ENCODE data around the gene AP2S1. TPM values are rescaled to one million over a fixed set of nuclear protein-coding genes. Genes with fewer than 3 reads are reported as not detected.
A peak's percentile ranks its signal among the peaks of the same experiment; 100 is the strongest.

AP2S1 gene
- total and polyA plus RNA-seq, 7 donors = 63.0 to 121 (median 86.3) TPM

GRCh38 chr19:46844067-46844489 lies 6.6 kb downstream of the AP2S1 start:
- Histone ChIP-seq H3K4me3 (no peak overlapping the region), H3K36me3 (ENCODE audit: insufficient read depth in 1 of 2, low read depth in 1 of 2) (peaks cover 0 to 61% of the 10 kb centered on the region in 2 donors), H3K4me1 (peaks cover 7% of the 10 kb centered on the region), H3K27ac (no peak overlapping the region), H3K27me3 (ENCODE audit: insufficient read depth in 3 of 3, low read length in 2 of 3) (no peaks in the 10 kb centered on the region), H3K9me3 (no peaks in the 10 kb centered on the region)
- WGBS, 3 donors = 83 to 89% (median 88%) methylated on average over 9 of the region's 9 CpGs
- no peak for TF ChIP-seq CTCF (IDR thresholded peaks at IDR 0.05)
- DNase-seq (peak; percentile 3 to 8), ATAC-seq (no peak)
- intact Hi-C loops (cut with DNase I) = no loop called here

GRCh38 chr19:46842791-46843190 lies 7.9 kb downstream of the AP2S1 start:
- intact Hi-C loops (cut with DNase I) = no loop called here
- 83 to 87% (median 87%) methylated on average over 11 of the region's 11 CpGs for whole genome bisulfite sequencing, 3 donors
- peak in 1 of 2 donors; percentile 1 for DNase-seq
- Histone ChIP-seq H3K27ac (no peak overlapping the region), H3K27me3 (ENCODE audit: insufficient read depth in 3 of 3, low read length in 2 of 3) (no peaks in the 10 kb centered on the region), H3K9me3 (no peaks in the 10 kb centered on the region), H3K4me3 (no peak overlapping the region), H3K4me1 (no peaks in the 10 kb centered on the region), H3K36me3 (ENCODE audit: insufficient read depth in 1 of 2, low read depth in 1 of 2) (peaks cover under 1 to 73% of the 10 kb centered on the region in 2 donors)
- no peak for TF ChIP-seq CTCF (IDR thresholded peaks at IDR 0.05)
- no peak for ATAC-seq

DNA sequence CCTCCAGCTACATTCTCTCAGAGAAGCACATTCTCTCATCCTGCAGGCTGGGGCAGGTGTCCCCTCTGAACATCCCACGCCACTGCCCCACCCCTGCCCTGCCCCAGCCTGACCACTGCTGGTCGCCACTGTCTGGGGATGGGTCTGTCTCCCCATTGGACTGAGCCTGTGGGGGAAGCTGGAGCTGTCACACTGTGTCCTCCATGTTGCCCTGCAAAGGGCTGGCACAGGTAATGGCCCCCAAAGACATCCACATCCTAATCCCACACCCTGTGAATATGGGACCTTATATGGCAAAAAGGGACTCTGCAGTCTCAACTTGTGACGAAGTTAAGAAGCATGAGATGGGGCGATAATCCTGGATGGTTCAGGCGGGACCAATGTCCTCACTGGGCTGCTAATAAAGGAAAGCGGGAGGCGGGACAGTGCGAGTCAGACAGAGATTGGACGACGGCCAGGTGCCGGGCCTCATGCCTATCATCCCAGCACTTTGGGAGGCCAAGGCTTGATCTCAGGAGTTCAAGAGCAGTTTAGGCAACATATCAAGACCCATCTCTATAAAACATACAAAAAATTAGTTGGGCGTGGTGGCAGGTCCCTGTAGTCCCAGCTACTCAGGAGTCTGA lies 9.1 kb downstream of the AP2S1 start:
- intact Hi-C loops (cut with DNase I) = loop anchor here (2.0 kb wide), 1 partner anchor 85 kb away; no protein-coding TSS in a partner anchor
- ATAC-seq = peak in 3 of 4 donors; percentile 9 to 58 (median 50)
- peak; percentile 13 to 38 for DNase-seq
- Histone ChIP-seq H3K36me3 (ENCODE audit: insufficient read depth in 1 of 2, low read depth in 1 of 2) (peaks cover 2 to 85% of the 10 kb centered on the region in 2 donors), H3K27ac (no peak overlapping the region), H3K9me3 (no peaks in the 10 kb centered on the region), H3K4me1 (no peaks in the 10 kb centered on the region), H3K27me3 (ENCODE audit: insufficient read depth in 3 of 3, low read length in 2 of 3) (no peaks in the 10 kb centered on the region), H3K4me3 (no peak overlapping the region)
- no peak for TF ChIP-seq CTCF (IDR thresholded peaks at IDR 0.05)
- WGBS, 3 donors = 70 to 77% (median 75%) methylated on average over 12 of the region's 12 CpGs

DNA sequence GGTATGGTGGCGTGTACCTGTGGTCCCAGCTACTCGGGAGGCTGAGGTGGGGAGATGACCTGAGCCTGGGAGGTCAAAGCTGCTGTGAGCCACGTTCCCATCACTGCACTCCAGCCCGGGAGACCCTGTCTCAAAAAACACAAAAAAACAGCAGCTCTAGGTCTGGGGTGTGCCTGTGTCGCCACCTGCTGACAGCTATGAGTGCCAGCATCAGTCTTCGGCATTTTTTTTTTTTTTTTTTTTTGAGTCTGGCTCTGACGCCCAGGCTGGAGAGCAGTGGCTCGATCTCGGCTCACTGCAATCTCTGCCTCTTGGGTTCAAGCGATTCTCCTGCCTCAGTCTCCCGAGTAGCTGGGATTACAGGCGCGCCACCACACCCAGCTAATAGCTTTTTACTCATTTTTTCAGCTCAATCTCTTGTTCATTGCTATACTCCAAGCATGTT lies 10.1 kb downstream of the AP2S1 start:
- H3K4me3 ChIP-seq = no peak overlapping the region
- DNase-seq = peak; percentile 39 to 72
- H3K36me3 ChIP-seq (ENCODE audit: insufficient read depth in 1 of 2, low read depth in 1 of 2) = peaks cover 2 to 81% of the 10 kb centered on the region in 2 donors
- no peaks in the 10 kb centered on the region for H3K9me3 ChIP-seq
- TF ChIP-seq CTCF (IDR thresholded peaks at IDR 0.05) = peak; percentile 79
- H3K4me1 ChIP-seq = no peaks in the 10 kb centered on the region
- 18 to 23% (median 20%) methylated on average over 13 of the region's 13 CpGs for WGBS, 3 donors
- no peaks in the 10 kb centered on the region for H3K27me3 ChIP-seq (ENCODE audit: insufficient read depth in 3 of 3, low read length in 2 of 3)
- ATAC-seq = peak; percentile 49 to 85 (median 72)
- H3K27ac ChIP-seq = peak overlapping the region; percentile 2
- intact Hi-C loops (cut with DNase I) = loop anchor here (2.0 kb wide), 1 partner anchor 84 kb away; no protein-coding TSS in a partner anchor

Data from psoas muscle (tissue), 8 donors.